Measurements from ENCODE around the gene CFAP54. TPM values are rescaled to one million over a fixed set of nuclear protein-coding genes. Genes with fewer than 3 reads are reported as not detected.
A peak's percentile ranks its signal among the peaks of the same experiment; 100 is the strongest.

Gene CFAP54
- total and polyA plus RNA-seq, 2 experiments from 2014 or later = 0.07 to 0.76 TPM

DNA sequence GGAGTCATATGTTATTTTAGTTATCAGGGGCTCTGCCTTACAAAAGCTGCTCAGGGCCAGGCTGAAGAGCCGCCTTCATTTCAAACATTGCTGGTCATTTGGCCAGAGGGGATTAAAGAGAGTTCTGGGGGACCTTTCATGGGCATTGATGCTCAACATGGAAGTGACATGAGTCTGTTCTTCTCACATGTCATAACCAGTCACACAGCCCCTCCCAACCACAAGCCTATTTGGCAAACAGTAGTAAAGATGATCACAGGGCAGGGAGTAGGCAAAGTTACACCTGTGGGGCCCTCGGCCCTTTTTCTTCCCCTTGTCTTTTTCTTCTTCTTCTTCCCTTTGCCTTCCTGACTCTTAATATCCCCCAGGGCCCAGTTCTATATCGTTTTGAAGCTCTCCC lies 33.3 kb downstream of the CFAP54 start:
- Histone ChIP-seq H3K79me2 (replicated peaks; ENCODE audit: insufficient read depth) (no peaks in the 10 kb centered on the region), H4K20me1 (replicated peaks; ENCODE audit: insufficient read depth) (no peaks in the 10 kb centered on the region), H2AFZ (peak overlapping the region; percentile 85; the same call in 1 of the 2 replicates), H3K27ac (ENCODE audit: low read depth) (no peak overlapping the region), H3K4me1 (ENCODE audit: insufficient read depth) (peaks cover 8% of the 10 kb centered on the region), H3F3A (replicated peaks; ENCODE audit: low read depth) (no peaks in the 10 kb centered on the region), H3K4me2 (0 out of 2 replicates have a peak overlapping the region, but pooled peaks have one; percentile 4), H3K4me3 (no peak overlapping the region), H3K9me2 (ENCODE audit: insufficient read depth) (no peaks in the 10 kb centered on the region), H3K36me3 (ENCODE audit: insufficient read depth) (no peaks in the 10 kb centered on the region), H3K27me3 (ENCODE audit: insufficient read depth) (no peaks in the 10 kb centered on the region)
- Mint-ChIP-seq H3K27ac (no peak overlapping the region), H3K27me3 (ENCODE audit: insufficient read depth, low read depth, poor library complexity) (peaks cover 2% of the 10 kb centered on the region), H3K4me3 (no peak overlapping the region), H3K36me3 (ENCODE audit: low read depth) (no peaks in the 10 kb centered on the region), H3K9me3 (no peaks in the 10 kb centered on the region), H3K4me1 (peaks cover 19% of the 10 kb centered on the region; the same call in 2 of the 3 replicates)
- DNase-seq (ENCODE audit: low spot score) = no peak
- TF ChIP-seq, protein P1, sequence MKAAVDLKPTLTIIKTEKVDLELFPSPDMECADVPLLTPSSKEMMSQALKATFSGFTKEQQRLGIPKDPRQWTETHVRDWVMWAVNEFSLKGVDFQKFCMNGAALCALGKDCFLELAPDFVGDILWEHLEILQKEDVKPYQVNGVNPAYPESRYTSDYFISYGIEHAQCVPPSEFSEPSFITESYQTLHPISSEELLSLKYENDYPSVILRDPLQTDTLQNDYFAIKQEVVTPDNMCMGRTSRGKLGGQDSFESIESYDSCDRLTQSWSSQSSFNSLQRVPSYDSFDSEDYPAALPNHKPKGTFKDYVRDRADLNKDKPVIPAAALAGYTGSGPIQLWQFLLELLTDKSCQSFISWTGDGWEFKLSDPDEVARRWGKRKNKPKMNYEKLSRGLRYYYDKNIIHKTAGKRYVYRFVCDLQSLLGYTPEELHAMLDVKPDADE (IDR thresholded peaks at IDR 0.05) = no peak
- TF ChIP-seq, protein P2, sequence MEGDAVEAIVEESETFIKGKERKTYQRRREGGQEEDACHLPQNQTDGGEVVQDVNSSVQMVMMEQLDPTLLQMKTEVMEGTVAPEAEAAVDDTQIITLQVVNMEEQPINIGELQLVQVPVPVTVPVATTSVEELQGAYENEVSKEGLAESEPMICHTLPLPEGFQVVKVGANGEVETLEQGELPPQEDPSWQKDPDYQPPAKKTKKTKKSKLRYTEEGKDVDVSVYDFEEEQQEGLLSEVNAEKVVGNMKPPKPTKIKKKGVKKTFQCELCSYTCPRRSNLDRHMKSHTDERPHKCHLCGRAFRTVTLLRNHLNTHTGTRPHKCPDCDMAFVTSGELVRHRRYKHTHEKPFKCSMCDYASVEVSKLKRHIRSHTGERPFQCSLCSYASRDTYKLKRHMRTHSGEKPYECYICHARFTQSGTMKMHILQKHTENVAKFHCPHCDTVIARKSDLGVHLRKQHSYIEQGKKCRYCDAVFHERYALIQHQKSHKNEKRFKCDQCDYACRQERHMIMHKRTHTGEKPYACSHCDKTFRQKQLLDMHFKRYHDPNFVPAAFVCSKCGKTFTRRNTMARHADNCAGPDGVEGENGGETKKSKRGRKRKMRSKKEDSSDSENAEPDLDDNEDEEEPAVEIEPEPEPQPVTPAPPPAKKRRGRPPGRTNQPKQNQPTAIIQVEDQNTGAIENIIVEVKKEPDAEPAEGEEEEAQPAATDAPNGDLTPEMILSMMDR (conservative IDR thresholded peaks at IDR 0.05; ENCODE audit: low read depth in 2 of 2) = no peak
- peak; percentile 42 for ATAC-seq

DNA sequence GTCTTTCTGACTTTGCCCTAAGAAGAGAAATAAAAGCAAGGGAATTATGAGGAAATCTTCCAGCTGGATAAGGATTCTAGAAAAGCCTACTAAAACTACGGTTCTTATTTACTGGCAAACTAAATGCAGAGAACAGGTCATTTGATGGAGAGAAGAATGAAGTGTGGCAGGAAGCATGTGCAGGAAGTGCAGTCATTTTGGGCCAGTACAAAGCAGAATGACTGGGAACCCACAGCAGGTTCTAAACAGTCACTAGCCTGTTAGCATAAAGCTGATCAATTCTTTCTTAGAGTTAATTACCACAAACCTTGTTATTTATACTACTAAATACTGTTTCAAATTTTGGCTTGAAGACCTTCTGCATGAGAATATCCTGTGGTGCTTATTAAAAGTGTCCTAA lies 36.7 kb downstream of the CFAP54 start:
- Histone ChIP-seq H3K4me1 (ENCODE audit: insufficient read depth) (peaks cover 8% of the 10 kb centered on the region), H3K79me2 (replicated peaks; ENCODE audit: insufficient read depth) (no peaks in the 10 kb centered on the region), H3K27me3 (ENCODE audit: insufficient read depth) (no peaks in the 10 kb centered on the region), H2AFZ (peak overlapping the region; percentile 12; the same call in 1 of the 2 replicates), H3K4me3 (no peak overlapping the region), H4K20me1 (replicated peaks; ENCODE audit: insufficient read depth) (no peaks in the 10 kb centered on the region), H3K4me2 (no peak overlapping the region), H3K27ac (ENCODE audit: low read depth) (no peak overlapping the region), H3K9me2 (ENCODE audit: insufficient read depth) (no peaks in the 10 kb centered on the region), H3K36me3 (ENCODE audit: insufficient read depth) (no peaks in the 10 kb centered on the region), H3F3A (replicated peaks; ENCODE audit: low read depth) (no peaks in the 10 kb centered on the region)
- no peak for DNase-seq (ENCODE audit: low spot score)
- no peak for ATAC-seq
- Mint-ChIP-seq H3K36me3 (ENCODE audit: low read depth) (no peaks in the 10 kb centered on the region), H3K4me3 (no peak overlapping the region), H3K9me3 (no peaks in the 10 kb centered on the region; the same call in 2 of the 3 replicates), H3K4me1 (peaks cover 19% of the 10 kb centered on the region; the same call in 2 of the 3 replicates), H3K27me3 (ENCODE audit: insufficient read depth, low read depth, poor library complexity) (peaks cover 1% of the 10 kb centered on the region), H3K27ac (no peak overlapping the region)
- TF ChIP-seq NANOG (IDR thresholded peaks at IDR 0.05; ENCODE audit: borderline replicate concordance) (no peak), POLR2AphosphoS5 (IDR thresholded peaks at IDR 0.05; ENCODE audit: low read depth) (no peak), EZH2phosphoT487 (IDR thresholded peaks at IDR 0.05; ENCODE audit: unreplicated experiment) (no peak), JUNB (IDR thresholded peaks at IDR 0.05; ENCODE audit: unreplicated experiment) (no peak), CREB1 (CRISPR knock-in tag; IDR thresholded peaks at IDR 0.05; ENCODE audit: low read depth) (no peak)
- TF ChIP-seq, protein P3, sequence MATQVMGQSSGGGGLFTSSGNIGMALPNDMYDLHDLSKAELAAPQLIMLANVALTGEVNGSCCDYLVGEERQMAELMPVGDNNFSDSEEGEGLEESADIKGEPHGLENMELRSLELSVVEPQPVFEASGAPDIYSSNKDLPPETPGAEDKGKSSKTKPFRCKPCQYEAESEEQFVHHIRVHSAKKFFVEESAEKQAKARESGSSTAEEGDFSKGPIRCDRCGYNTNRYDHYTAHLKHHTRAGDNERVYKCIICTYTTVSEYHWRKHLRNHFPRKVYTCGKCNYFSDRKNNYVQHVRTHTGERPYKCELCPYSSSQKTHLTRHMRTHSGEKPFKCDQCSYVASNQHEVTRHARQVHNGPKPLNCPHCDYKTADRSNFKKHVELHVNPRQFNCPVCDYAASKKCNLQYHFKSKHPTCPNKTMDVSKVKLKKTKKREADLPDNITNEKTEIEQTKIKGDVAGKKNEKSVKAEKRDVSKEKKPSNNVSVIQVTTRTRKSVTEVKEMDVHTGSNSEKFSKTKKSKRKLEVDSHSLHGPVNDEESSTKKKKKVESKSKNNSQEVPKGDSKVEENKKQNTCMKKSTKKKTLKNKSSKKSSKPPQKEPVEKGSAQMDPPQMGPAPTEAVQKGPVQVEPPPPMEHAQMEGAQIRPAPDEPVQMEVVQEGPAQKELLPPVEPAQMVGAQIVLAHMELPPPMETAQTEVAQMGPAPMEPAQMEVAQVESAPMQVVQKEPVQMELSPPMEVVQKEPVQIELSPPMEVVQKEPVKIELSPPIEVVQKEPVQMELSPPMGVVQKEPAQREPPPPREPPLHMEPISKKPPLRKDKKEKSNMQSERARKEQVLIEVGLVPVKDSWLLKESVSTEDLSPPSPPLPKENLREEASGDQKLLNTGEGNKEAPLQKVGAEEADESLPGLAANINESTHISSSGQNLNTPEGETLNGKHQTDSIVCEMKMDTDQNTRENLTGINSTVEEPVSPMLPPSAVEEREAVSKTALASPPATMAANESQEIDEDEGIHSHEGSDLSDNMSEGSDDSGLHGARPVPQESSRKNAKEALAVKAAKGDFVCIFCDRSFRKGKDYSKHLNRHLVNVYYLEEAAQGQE (IDR thresholded peaks at IDR 0.05; ENCODE audit: unreplicated experiment) = no peak
- TF ChIP-seq, protein P1 (IDR thresholded peaks at IDR 0.05) = no peak
- TF ChIP-seq, protein P2 (conservative IDR thresholded peaks at IDR 0.05; ENCODE audit: low read depth in 2 of 2) = no peak
